ENCODE results near the gene TPO.
"Not testable (repeated sequence)": the region's sequence is repeated elsewhere in the genome, so short reads cannot be mapped to it uniquely, and the experiment has no call there.

TPO gene

DNA sequence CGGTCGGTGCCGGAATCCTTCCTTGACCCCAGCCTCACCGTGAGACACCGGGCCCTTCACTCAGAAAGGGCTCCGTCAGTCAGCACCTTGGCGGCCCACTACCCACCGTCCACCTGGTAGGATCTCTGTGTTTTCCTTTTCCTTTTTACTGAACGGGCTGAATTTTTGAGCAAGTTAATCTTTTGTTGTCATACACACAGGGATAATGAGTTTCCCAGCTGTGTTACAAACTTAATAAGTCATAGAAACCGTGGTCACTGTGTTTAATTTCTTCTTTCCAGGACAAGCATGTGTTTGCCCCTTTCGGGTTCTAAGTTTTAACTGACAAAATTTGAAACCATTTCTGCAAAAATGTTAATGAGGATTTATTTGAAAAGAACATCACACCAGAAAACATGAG is 39.0 kb upstream of the TPO start:
- no peak overlapping the region for H3K27ac ChIP-seq

DNA sequence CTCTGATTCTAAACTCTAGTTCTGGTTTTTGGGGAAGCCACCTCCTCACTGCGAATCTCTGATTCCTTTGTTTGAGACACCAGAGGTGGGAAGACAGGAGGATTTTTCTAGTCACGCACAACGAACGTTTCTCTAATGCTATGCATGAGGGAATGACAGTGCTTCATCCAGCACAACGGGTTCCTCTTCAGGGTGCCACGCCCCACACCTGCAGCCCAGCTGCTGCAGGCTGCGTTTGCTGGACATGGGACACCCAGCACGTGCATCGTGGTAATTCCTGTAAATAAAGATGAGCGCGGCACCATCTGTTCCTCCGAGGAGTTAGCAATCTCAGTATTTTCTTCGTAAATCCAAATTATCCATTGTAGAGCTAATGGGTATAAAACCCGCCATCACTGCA is 37.5 kb upstream of the TPO start:
- no peak for TF ChIP-seq ZFX (IDR thresholded peaks at IDR 0.05; ENCODE audit: borderline replicate concordance)
- no peak overlapping the region for H3K27ac ChIP-seq

More for the DNA sequence above, 39.0 kb upstream of the TPO start:
- TF ChIP-seq CTCF (IDR thresholded peaks at IDR 0.05) (no peak), ZFX (IDR thresholded peaks at IDR 0.05; ENCODE audit: borderline replicate concordance) (no peak)

GRCh38 chr2:1377473-1377872 is 35.8 kb upstream of the TPO start:
- no peak for TF ChIP-seq CTCF (IDR thresholded peaks at IDR 0.05)
- no peak for TF ChIP-seq ZFX (IDR thresholded peaks at IDR 0.05; ENCODE audit: borderline replicate concordance)
- H3K27ac ChIP-seq: no peak overlapping the region

- TF ChIP-seq ZFX (IDR thresholded peaks at IDR 0.05; ENCODE audit: borderline replicate concordance): no peak
- no peak for TF ChIP-seq CTCF (IDR thresholded peaks at IDR 0.05)
- no peak overlapping the region for H3K27ac ChIP-seq
Measured at GRCh38 chr2:1378456-1379150, 34.7 kb upstream of the TPO start.

- no peak for TF ChIP-seq CTCF (IDR thresholded peaks at IDR 0.05)
- TF ChIP-seq ZFX (IDR thresholded peaks at IDR 0.05; ENCODE audit: borderline replicate concordance): no peak
- H3K27ac ChIP-seq: no peak overlapping the region
Measured at GRCh38 chr2:1381644-1382043, 31.6 kb upstream of the TPO start.

GRCh38 chr2:1387954-1388725 is 25.1 kb upstream of the TPO start:
- H3K27ac ChIP-seq: not testable (repeated sequence)

GRCh38 chr2:1390118-1390517 is 23.1 kb upstream of the TPO start:
- H3K27ac ChIP-seq: not testable (repeated sequence)

- no peak overlapping the region for H3K27ac ChIP-seq
- no peak for TF ChIP-seq ZFX (IDR thresholded peaks at IDR 0.05; ENCODE audit: borderline replicate concordance)
- no peak for TF ChIP-seq CTCF (IDR thresholded peaks at IDR 0.05)
Measured at GRCh38 chr2:1393321-1393720, 19.9 kb upstream of the TPO start.

Measured in 22Rv1 (cell line).